ENCODE data around the gene B4GALT3.

GRCh38 chr1:161160671-161161145 lies 16.6 kb downstream of the B4GALT3 start:
- TF ChIP-seq CTCF (IDR thresholded peaks at IDR 0.05) (no peak), POLR2A (IDR thresholded peaks at IDR 0.05) (no peak)

Data from heart left ventricle (tissue), 13 donors.